ENCODE results near the gene DNM2. TPM values are rescaled to one million over a fixed set of nuclear protein-coding genes. Genes with fewer than 3 reads are reported as not detected.
A peak's percentile ranks its signal among the peaks of the same experiment; 100 is the strongest.

The DNM2 gene
- total RNA-seq, 1 donor from 2014 or later: 129 TPM

- no peak overlapping the region for H2AFZ ChIP-seq (ENCODE audit: low read depth, low read length)
- H3K27ac Mint-ChIP-seq (ENCODE audit: unreplicated experiment): peak overlapping the region; percentile 47
These were observed 102.3 kb downstream of the DNM2 start for GRCh38 chr19:10820173-10820572.

GRCh38 chr19:10823690-10824089 is 105.8 kb downstream of the DNM2 start:
- peaks cover 26% of the 10 kb centered on the region for H3K36me3 Mint-ChIP-seq (ENCODE audit: low read depth, unreplicated experiment)
- H3K9me3 ChIP-seq (ENCODE audit: insufficient read depth, low read depth, low read length): no peaks in the 10 kb centered on the region
- no peaks in the 10 kb centered on the region for H3K27me3 ChIP-seq (ENCODE audit: insufficient read depth, low read length)
- H3K9me3 Mint-ChIP-seq (ENCODE audit: unreplicated experiment): no peaks in the 10 kb centered on the region
- peaks cover 14% of the 10 kb centered on the region for H3K36me3 ChIP-seq (ENCODE audit: insufficient read depth, low read length)
- H3K79me2 ChIP-seq (ENCODE audit: insufficient read depth, low read length): no peaks in the 10 kb centered on the region
- H3K4me3 Mint-ChIP-seq (ENCODE audit: unreplicated experiment): no peak overlapping the region
- H3K4me1 Mint-ChIP-seq (ENCODE audit: low read depth, unreplicated experiment): no peaks in the 10 kb centered on the region
- H3K9ac ChIP-seq (ENCODE audit: low read length): no peak overlapping the region
- no peak overlapping the region for H3K4me2 ChIP-seq (ENCODE audit: low read length)
- H3K27ac Mint-ChIP-seq (ENCODE audit: unreplicated experiment): no peak overlapping the region
- FAIRE-seq (no peak), DNase-seq (ENCODE audit: low read depth) (no peak)
- H3K27me3 Mint-ChIP-seq (ENCODE audit: low read depth, unreplicated experiment): no peaks in the 10 kb centered on the region
- no peak overlapping the region for H2AFZ ChIP-seq (ENCODE audit: low read depth, low read length)
- no peaks in the 10 kb centered on the region for H4K20me1 ChIP-seq (ENCODE audit: insufficient read depth, low read length)
- H3K4me1 ChIP-seq (ENCODE audit: insufficient read depth, low read length): peaks cover under 1% of the 10 kb centered on the region
- no peak overlapping the region for H3K4me3 ChIP-seq (ENCODE audit: insufficient read depth, low read depth, low read length)
- TF ChIP-seq EZH2 (IDR thresholded peaks at IDR 0.05; ENCODE audit: insufficient read depth, low read length) (no peak), CTCF (IDR thresholded peaks at IDR 0.05; ENCODE audit: insufficient read depth, low read depth, low read length) (no peak)
- no peak overlapping the region for H3K27ac ChIP-seq (ENCODE audit: low read depth, low read length)

More at GRCh38 chr19:10820173-10820572, 102.3 kb downstream of the DNM2 start:
- no peak overlapping the region for H3K9ac ChIP-seq (ENCODE audit: low read length)
- peaks cover 7% of the 10 kb centered on the region for H3K36me3 ChIP-seq (ENCODE audit: insufficient read depth, low read length)
- Mint-ChIP-seq H3K4me3 (ENCODE audit: unreplicated experiment) (no peak overlapping the region), H3K27me3 (ENCODE audit: low read depth, unreplicated experiment) (no peaks in the 10 kb centered on the region), H3K36me3 (ENCODE audit: low read depth, unreplicated experiment) (peaks cover 24% of the 10 kb centered on the region), H3K9me3 (ENCODE audit: unreplicated experiment) (no peaks in the 10 kb centered on the region), H3K4me1 (ENCODE audit: low read depth, unreplicated experiment) (peaks cover 9% of the 10 kb centered on the region)
- peaks cover 26% of the 10 kb centered on the region for H3K4me1 ChIP-seq (ENCODE audit: insufficient read depth, low read length)
- H3K4me3 ChIP-seq (ENCODE audit: insufficient read depth, low read depth, low read length): no peak overlapping the region
- FAIRE-seq (no peak), DNase-seq (ENCODE audit: low read depth) (no peak)
- no peaks in the 10 kb centered on the region for H3K9me3 ChIP-seq (ENCODE audit: insufficient read depth, low read depth, low read length)
- no peak overlapping the region for H3K27ac ChIP-seq (ENCODE audit: low read depth, low read length)
- no peak overlapping the region for H3K4me2 ChIP-seq (ENCODE audit: low read length)
- peaks cover 20% of the 10 kb centered on the region for H3K79me2 ChIP-seq (ENCODE audit: insufficient read depth, low read length)
- TF ChIP-seq CTCF (IDR thresholded peaks at IDR 0.05; ENCODE audit: insufficient read depth, low read depth, low read length): no peak
- no peak for TF ChIP-seq EZH2 (IDR thresholded peaks at IDR 0.05; ENCODE audit: insufficient read depth, low read length)
- no peaks in the 10 kb centered on the region for H3K27me3 ChIP-seq (ENCODE audit: insufficient read depth, low read length)
- no peaks in the 10 kb centered on the region for H4K20me1 ChIP-seq (ENCODE audit: insufficient read depth, low read length)

- no peaks in the 10 kb centered on the region for H3K4me1 ChIP-seq (ENCODE audit: insufficient read depth, low read length)
- Mint-ChIP-seq H3K4me3 (ENCODE audit: unreplicated experiment) (no peak overlapping the region), H3K4me1 (ENCODE audit: low read depth, unreplicated experiment) (no peaks in the 10 kb centered on the region), H3K36me3 (ENCODE audit: low read depth, unreplicated experiment) (peaks cover 11% of the 10 kb centered on the region), H3K27me3 (ENCODE audit: low read depth, unreplicated experiment) (no peaks in the 10 kb centered on the region), H3K9me3 (ENCODE audit: unreplicated experiment) (no peaks in the 10 kb centered on the region), H3K27ac (ENCODE audit: unreplicated experiment) (no peak overlapping the region)
- no peaks in the 10 kb centered on the region for H3K79me2 ChIP-seq (ENCODE audit: insufficient read depth, low read length)
- no peak overlapping the region for H3K4me2 ChIP-seq (ENCODE audit: low read length)
- H3K4me3 ChIP-seq (ENCODE audit: insufficient read depth, low read depth, low read length): no peak overlapping the region
- H2AFZ ChIP-seq (ENCODE audit: low read depth, low read length): no peak overlapping the region
- H3K27ac ChIP-seq (ENCODE audit: low read depth, low read length): no peak overlapping the region
- DNase-seq (ENCODE audit: low read depth) (no peak), FAIRE-seq (no peak)
- H3K36me3 ChIP-seq (ENCODE audit: insufficient read depth, low read length): peaks cover 7% of the 10 kb centered on the region
- no peak overlapping the region for H3K9ac ChIP-seq (ENCODE audit: low read length)
- H3K9me3 ChIP-seq (ENCODE audit: insufficient read depth, low read depth, low read length): no peaks in the 10 kb centered on the region
- no peaks in the 10 kb centered on the region for H4K20me1 ChIP-seq (ENCODE audit: insufficient read depth, low read length)
- no peaks in the 10 kb centered on the region for H3K27me3 ChIP-seq (ENCODE audit: insufficient read depth, low read length)
- no peak for TF ChIP-seq EZH2 (IDR thresholded peaks at IDR 0.05; ENCODE audit: insufficient read depth, low read length)
- TF ChIP-seq CTCF (IDR thresholded peaks at IDR 0.05; ENCODE audit: insufficient read depth, low read depth, low read length): no peak
These were observed 108.4 kb downstream of the DNM2 start for GRCh38 chr19:10826231-10826630.

Data from astrocyte (in vitro differentiated cells and primary cell).